NT2/D1 (cell line): Measurements from ENCODE around the gene CELSR1.

Experiments
- SUZ12 ChIP-seq: IDR thresholded peaks from 2 replicates; pipeline ENCODE4 v1.6.1; 2011; ENCODE audit not compliant: insufficient read length, insufficient read depth; ENCODE audit errors: extremely low read depth
- YY1 ChIP-seq: IDR thresholded peaks from 2 replicates; pipeline ENCODE4 v1.6.1; 2011; ENCODE audit not compliant: insufficient read length, insufficient read depth
- ZNF274 ChIP-seq: IDR thresholded peaks from 2 replicates; pipeline ENCODE4 v1.6.1; 2011; ENCODE audit warnings: mild to moderate bottlenecking, low read depth, low read length

DNA sequence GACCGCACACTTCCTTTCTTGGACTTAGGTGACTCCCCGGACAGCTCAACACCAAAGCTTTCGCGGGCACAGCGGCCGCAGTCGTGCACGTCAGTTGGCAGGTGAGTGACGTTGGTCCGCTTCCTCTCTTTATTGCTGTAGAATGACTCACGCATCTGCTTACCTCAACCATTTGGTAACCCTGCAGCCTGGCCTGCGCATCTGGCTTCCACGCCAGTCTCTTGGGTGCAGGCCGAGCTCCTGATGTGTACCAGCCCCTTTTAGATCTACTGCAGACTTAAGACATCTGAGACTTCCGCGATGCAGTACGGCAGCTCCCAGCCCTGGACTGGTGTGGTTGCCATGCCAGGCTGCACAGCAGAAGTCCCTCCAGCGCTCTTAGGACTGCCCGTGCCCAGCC, 214.3 kb downstream of the CELSR1 start:
- no peak for TF ChIP-seq ZNF274
- TF ChIP-seq SUZ12, result no peak
- TF ChIP-seq YY1, result no peak
